GM18519 (cell line): ENCODE measurements around the gene ATL3.
"Not testable (repeated sequence)": the region's sequence is repeated elsewhere in the genome, so short reads cannot be mapped to it uniquely, and the experiment has no call there.

Source experiments
- ATAC-seq: cut with Tn5 transposase; IDR thresholded peaks from one replicate; pipeline ENCODE4 v1.9.1; 2021; ENCODE audit warnings: mild to moderate bottlenecking, moderate library complexity; ENCODE audit not compliant: unreplicated experiment, low FRiP score

ATL3 gene

DNA sequence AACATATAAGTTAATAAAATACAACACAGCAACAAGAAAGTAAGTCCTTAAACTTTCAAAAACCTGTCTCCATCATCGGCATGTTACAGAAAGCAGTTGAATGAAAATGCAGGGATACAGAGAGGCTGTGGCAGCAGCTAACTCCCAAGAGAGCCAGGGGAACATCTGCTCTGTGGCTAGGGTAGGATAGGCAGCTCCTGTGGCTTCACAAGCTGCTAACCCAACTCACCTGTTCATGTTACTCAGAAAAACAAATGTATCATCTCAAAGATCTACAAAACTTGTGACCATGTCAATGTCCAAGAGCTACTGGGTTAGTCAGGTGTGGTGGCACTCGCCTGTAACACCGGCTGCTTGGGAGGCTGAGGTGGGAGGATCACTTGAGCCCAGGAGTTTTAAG, 41.8 kb downstream of the ATL3 start:
- no peak for ATAC-seq

DNA sequence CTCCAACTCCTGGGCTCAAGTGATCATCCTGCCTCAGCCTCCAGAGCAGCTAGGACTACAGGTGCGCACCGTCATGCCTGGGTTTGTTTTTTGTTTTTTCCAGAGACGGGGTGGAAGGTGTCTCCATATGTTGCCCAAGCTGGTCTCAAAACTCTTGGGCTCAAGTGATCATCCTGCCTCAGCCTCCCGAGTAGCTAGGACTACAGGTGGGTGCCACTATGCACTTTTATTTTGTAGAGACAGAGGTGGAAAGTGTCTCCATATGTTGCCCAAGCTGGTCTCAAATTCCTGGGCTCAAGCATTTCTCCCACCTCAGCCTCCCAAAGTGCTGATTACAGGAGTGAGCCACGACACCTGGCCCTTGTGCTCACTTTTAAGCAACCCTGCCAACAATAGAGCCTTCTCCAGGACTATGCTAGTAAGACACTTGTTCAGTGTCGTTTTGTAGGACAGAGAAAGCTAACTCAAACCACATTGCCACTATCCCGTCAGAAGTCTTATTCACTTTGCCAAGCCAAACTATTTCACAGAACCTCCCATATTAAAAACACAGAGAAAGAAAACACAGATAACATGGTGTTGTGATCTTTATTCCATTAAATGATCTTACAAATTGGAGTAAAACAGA, 47.5 kb downstream of the ATL3 start:
- ATAC-seq, result no peak

DNA sequence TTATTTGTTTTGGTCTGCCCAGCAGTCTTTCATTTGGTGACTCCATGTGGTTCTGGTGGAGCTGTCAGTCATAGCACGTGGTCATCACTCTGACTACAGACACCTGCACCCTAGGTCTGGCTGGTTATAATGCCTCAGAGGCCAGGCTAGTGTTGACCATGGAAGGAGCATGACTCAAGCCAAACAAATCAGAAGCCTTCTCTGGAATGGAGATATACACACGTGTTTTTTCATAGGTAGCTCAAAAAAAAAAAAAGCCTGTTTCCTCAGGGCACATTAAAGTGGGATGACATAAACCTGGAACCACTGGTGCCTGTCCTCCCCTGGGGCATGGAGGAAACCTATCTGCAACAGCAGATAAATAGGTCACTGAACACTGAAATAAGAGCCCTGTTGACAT, 48.9 kb downstream of the ATL3 start:
- no peak for ATAC-seq

DNA sequence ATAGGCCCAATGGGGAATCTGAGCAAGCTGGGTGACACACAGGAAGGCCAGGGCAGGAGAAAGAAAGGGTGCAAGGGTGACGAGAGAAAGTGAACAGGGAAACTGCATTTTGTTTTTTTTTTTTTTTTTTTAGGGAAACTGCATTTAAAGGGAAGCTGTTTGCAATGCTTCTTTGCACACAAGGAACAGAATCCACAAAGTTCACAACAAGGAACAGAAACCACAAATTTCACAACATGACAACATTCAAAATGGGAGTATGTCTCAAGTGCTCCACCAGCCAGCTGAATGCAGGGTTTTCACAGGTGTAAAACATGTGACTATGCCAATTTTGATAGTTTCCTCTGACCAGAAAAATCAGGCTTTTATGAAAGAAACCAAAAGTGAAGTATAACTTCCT, 50.1 kb downstream of the ATL3 start:
- ATAC-seq, result no peak

DNA sequence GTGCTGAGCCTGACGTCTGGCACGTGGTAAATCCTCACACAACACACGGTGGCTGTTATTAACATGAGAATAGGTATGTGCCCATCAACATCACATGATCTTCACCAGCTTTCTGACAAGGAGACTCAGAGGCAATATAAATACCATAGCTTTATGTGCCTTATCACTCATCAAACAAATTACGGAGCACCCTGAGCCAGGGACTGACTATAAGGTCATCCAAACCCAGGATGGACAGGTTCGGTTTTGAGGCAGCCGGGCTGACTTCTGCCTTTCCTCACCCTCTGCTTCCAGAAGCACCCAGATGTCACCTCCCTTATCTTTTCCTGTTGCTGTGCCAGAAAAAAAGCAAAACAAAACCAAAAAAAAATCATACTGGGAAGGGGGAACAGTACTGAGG, 51.2 kb downstream of the ATL3 start:
- no peak for ATAC-seq

DNA sequence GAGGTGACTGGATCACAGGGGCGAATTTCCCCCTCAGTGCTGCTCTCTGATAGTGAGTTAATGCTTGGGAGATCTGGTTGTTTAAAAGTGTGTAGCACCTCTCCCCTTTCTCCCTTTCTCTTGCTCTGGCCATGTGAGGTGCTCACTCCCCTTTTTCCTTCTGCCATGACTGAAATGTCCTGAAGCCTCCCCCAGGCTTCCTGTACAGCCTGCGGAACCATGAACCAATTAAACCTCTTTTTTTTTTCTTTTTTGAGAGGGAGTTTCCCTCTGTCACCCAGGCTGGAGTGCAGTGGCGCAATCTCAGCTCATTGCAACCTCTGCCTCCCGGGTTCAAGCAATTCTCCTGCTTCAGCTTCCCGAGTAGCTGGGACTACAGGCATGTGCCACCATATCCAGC, 53.5 kb downstream of the ATL3 start:
- not testable (repeated sequence) for ATAC-seq

DNA sequence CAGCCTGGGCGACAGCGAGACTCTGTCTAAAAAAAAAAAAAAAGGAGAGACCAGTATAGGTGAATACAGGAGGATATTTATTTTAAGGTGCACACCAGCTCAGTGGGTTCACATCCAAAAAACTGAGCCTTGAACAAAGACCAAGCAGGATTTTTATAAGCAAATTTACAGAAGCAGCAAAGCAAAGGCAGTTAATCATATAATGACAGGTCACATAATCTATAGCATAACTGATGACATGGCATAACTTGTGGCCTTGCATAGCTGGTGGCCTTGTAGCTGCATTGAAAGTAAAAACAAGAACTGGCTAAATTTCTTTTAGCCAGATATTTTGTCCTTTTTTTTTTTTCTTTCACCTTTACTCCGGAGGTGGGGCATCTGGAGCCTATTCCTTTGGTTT, 54.2 kb downstream of the ATL3 start:
- ATAC-seq, result no peak

DNA sequence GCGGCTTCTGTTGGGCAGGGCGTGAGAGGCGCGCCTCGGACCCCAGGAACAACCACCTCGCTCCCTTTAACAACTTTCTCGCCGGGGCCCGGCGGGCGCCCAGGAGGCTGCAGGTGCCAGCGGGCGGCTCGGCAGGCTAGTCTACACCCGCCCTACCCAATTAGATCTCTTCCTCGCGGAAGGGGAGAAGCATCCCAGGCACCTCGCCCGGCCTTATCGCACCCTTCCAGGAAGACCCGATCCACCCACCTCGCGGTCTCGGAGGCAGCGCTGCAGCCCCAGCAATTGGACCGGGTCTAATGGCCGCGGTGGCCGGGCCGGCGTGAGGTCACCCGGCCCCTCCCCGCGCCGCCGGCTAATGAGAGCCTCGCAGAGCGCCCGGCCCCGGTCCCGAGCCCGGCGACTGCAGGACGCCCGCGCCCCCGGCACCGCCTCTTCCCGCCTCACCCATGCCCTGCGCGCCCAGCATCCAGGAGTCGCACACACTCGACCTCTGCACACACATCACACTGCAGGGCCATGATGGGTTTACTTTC, 57.0 kb downstream of the ATL3 start, which contains the start of gene PLAAT3:
TSS of gene PLAAT3 (minus strand) at position 298 of the 536 bp plus-strand sequence. CDS start 419 bp downstream, outside the sequence.
- no peak for ATAC-seq

DNA sequence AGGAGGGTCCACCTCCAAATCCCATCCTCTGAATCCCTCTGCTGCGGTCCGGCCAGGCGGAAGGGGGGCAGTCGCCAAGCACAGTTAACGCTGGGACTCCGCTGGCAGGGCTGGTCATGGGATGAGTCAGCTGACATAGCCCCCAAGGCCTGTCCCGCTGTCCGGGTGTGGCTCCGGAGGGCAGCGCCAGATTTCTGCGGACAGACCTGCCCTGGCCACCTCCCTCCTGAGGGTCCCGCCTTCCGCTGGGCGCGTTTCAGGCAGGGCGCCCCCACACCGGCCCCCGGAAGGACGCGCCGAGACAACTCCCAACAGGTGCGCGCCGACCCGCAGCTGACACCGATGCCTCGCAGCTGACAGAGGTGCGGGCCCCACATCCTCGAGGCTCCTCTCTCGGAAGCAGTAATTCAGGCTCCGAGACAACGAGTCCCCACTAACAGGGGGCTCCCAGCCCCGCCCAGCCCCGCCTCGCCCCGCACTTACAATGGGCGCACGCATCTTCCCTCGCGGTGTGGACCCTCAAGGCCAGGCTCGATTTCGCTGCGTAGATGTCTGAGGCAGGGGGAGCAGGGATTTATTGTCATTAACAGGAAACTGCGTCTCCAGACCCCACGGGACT, 57.5 kb downstream of the ATL3 start:
- ATAC-seq, result no peak

DNA sequence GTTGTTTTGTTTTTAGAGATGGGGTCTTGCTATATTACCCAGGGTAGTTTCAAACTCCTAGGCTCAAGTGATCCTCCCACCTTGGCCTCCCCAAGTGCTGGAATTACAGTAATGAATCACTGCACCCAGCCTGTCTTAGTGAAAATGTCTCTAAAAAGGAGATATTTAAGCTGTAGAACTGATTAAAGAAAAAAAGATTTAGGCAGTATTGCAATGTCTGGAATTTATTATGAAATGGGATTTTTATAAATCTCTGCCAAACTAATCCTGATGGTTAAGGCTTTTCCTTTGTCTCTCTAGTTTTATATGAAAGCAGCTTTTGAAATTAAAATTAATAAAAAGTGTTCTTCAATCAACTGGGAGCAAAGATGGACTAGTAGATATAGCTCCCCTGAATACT, 59.0 kb downstream of the ATL3 start:
- ATAC-seq, result no peak

DNA sequence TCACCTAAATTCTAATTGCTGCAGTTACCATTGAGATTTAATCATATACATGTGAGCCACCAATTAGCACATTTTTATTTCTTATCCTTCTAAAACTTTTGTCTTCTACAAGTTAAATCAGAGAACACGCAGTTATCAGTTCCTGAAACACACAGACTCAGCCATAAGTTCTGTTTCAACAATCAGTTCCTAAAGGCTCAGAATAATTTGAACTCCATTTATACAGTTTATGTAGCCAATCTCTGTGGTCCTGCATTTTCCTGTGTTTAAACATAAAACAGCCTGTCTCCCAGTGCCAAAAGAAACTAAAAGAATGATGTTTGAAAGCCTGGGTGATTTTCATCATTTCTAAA, 59.8 kb downstream of the ATL3 start:
- no peak for ATAC-seq

DNA sequence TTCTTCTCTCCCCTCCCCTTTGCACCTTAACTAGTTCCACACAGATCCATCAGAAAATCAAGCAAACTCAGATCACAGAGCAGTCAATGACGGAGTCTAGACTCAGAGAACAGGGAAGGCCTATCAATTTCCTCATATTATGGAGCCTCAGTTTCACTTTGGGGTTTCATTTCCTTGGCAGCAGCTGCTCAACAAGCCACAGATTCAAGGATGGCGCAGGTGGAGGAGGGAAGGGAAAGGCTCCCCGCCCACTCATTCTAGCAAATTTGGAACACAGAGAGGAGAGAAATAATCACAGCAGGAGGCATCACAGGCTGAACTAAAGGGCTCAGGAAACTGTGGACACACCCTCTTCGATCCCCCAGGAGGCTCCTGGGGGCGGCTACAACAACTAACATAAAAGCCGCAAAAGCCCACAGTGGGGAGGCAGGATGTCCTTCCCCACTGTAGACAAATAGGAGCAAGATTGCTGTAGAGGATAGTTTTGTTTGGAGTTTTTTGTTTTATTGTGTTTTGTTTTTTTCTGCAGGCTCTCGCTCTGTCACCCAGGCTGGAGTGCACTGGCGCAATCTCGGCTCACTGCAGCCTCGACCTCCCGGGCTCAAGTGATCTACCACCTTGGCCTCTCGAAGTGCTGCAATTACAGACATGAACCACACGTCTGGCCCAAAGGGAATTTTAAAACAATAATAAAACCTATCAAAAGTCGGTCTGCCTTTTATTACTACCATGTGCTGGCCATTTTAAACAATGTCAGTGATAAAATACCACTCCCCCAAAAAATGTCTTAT, 60.4 kb downstream of the ATL3 start:
- no peak for ATAC-seq

DNA sequence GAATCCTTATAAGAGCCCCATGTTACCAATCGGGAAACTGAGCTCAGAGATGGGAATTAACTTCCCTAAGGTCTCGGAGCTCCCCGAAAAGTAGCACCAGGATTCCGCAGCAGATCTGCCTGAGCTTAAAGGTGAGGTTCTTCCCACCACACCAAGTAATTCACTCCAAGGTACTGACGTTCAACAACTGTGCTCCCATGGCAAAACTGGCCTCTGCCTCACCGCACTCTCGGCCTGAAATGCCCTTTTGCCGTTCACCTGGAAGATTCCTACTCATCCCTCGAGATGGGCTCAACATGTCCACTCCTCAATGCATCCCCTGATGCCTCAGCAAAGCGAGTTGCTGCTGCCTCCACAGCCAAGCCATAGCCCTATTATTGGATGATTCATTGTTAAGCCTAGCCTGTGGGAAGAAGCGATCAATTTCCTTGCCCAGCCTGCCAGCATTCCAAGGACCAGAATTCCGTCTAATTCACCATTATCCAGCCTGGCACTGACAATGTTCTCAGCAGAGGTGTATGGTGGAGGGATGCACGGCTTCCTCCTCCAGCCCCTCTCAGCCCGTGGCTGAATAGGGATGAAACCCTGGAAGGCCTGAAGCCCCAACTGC, 61.1 kb downstream of the ATL3 start:
- no peak for ATAC-seq

DNA sequence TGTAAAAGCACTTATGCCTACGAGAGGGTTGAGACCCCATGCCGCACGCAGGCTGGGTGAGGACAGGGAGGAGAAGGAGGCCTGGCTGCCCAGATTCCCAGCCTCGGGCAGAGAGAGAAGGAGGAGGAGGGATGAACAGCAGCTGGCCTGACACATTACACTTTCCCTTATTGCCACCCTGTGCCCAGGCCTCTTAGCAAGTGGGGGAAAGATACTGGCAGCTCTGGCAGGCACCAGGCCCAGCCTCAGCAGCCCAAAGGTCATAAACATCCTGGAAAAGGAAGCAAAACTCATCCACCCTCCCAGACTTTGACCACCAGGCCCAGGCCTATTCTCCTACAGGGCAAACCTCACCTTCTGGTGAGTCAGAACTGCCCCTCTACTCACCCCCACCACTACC, 61.6 kb downstream of the ATL3 start:
- ATAC-seq, result no peak

DNA sequence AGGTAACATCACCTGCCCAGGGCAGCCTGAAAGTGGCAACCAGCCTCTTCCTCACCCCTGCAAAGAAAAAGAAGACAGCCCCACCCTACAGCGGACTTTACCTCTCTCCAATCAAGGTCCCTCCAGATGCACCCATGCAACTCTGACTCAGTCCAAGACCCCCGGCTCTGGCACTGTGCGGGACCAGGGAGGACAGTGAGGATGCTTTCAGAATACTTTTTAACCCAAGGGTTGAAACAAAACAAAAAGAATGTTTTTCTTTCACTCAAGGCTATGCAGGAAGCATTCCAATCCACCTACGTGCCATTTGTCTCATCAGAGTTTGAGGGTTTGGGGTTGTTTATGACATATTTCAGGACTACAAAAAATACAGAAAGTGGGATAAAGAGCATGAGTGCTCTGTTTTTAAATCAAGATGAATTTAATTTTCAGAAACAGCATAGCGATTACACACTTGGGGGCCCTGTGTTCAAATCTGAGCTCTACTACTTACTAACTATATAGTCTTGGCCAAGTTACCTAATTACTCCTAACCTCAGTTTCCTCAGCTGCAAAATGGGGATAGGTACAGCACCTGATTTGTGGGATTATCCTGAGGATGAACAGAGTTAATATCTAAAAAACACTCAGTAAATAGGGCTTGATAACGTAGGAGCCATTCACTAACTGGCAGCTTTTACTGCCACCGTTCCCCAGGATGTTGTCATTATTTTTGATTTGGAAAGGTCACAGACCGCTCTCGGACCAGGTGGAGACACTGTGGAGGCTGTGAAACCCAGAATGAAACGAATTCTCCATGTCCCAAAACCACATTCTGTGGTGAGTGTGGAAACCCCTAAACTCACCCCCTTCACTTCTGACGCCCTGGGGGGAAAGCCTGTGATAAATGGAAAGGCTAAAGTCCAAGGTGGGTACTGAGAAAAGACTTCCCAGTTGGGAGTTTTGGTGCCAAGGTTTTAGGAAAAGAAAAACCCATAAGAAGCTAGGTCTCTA, 62.5 kb downstream of the ATL3 start:
- ATAC-seq, result no peak

DNA sequence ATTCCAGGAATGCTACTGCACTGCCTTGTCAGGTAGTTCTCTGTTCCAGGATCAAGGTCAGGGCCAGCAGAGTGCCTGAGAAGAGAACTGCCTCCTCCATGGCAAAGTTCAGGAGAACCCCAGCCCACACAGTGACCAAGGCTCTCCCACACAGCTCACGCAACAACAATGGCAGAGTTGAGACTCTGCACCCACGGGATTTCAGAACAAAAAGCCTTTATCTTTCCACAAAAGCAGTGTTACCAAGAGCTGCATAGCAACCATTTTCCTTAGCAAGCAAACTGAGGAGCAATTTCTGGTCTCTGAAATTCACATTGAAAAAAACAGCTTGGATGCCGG, 68.0 kb downstream of the ATL3 start:
- ATAC-seq, result no peak

DNA sequence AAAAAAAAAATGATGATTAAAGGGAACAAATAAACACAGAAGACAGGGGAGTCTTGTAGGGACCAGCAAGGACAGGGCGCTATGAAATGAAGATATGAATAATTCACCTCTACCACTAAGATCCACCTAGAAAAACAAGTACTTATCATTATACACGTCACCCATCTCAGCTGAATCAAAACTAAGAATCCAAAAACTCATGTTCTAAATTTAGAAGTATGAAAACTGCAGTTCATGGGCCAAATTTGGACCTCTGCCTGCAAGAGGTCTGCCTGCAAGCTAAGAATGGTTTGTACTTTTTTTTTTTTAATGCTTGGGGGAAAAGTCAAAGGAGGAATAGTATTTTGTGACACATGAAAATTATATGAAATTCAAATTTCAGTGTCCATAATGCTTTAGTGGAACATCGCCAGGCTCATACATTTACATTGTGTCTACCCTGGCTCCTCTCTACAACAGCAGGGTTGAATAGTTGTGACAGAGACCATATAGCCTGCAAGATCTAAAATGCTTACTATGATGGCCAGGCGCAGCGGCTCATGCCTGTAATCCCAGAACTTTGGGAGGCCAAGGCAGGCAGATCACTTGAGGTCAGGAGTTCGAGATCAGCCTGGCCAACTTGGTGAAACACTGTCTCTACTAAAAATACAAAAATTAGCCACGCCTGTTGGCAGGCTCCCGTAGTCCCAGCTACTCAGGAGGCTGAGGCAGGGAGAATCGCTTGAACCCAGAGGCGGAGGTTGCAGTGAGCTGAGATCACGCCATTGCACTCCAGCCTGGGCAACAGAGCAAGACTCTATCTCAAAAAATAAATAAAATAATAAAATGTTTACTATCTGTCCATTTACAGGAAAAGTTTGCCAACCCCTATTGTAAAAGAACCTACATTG, 68.6 kb downstream of the ATL3 start:
- ATAC-seq, result not testable (repeated sequence)

DNA sequence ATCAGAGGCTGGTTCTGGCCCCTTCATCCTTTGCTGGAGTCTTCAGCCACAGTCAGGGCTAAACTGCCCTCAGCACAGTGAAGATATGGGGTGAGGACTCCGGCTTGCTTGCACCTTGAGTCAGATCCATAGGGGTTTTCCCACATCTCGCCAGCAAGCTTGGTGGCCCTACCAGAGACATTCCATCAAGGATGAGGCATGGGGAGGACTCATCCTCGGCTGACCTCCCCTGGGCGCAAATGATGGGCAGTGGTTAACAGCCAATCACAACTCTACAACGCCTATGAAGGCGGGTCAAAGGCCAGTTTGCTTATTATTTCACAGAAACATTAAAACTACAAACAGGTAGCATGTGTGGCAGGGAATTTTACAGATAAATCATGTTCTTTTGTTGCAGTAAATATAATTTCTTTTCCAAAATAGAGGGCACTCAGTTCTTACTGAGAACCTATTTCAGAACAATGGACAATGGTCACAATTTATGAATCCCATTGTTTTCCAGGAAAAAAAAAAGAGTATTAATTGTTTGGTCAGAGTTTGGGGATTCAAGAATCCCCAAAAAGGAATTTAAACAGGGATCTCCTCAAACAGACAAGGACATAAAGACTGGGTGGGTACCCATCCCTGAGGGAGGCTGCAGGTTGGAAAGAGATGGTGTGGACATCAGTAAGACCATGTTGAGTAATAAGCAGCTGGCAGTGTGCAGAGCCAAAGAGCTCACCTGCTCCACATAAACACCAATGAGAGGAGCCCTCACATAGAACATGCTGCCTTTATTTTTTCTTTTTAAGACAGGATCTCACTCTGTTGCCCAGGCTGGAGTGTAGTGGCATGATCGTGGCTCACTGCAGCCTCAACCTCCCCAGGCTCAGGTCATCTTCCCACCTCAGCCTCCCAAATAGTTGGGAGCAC, 71.7 kb downstream of the ATL3 start:
- ATAC-seq, result no peak
